Sigmoid colon (tissue), 4 donors: Measurements from ENCODE around the gene CADM2.

Experiments
- CTCF ChIP-seq, 4 experiments: fragments of 450-650 bp in 3 of 4; fragments of 200-600 bp in 1 of 4; IDR thresholded peaks; one replicate each; pipeline ENCODE4 v1.5.1; 2016 to 2019; ENCODE audit warnings: antibody characterized with exemption in 4 of 4, mild to moderate bottlenecking in 3 of 4, moderate library complexity in 2 of 4
- EP300 ChIP-seq, 4 donors: sonication (generic); formaldehyde crosslinking; IDR thresholded peaks; one replicate each; pipeline ENCODE4 v1.6.1; 2017; ENCODE audit warnings: antibody characterized with exemption in 4 of 4
- POLR2A ChIP-seq, 2 donors: fragments of 450-650 bp; IDR thresholded peaks; one replicate each; pipeline ENCODE4 v1.6.1; 2016; ENCODE audit warnings: antibody characterized with exemption in 2 of 2, mild to moderate bottlenecking in 2 of 2, moderate library complexity in 2 of 2

GRCh38 chr3:85337895-85338294, 379.1 kb downstream of the CADM2 start:
- TF ChIP-seq EP300 (IDR thresholded peaks at IDR 0.05) (no peak), CTCF (IDR thresholded peaks at IDR 0.05) (no peak), POLR2A (IDR thresholded peaks at IDR 0.05) (no peak)
